ENCODE results near the gene ZNF324B.
A peak's percentile ranks its signal among the peaks of the same experiment; 100 is the strongest.
"Not testable (repeated sequence)": the region's sequence is repeated elsewhere in the genome, so short reads cannot be mapped to it uniquely, and the experiment has no call there.

Gene ZNF324B

DNA sequence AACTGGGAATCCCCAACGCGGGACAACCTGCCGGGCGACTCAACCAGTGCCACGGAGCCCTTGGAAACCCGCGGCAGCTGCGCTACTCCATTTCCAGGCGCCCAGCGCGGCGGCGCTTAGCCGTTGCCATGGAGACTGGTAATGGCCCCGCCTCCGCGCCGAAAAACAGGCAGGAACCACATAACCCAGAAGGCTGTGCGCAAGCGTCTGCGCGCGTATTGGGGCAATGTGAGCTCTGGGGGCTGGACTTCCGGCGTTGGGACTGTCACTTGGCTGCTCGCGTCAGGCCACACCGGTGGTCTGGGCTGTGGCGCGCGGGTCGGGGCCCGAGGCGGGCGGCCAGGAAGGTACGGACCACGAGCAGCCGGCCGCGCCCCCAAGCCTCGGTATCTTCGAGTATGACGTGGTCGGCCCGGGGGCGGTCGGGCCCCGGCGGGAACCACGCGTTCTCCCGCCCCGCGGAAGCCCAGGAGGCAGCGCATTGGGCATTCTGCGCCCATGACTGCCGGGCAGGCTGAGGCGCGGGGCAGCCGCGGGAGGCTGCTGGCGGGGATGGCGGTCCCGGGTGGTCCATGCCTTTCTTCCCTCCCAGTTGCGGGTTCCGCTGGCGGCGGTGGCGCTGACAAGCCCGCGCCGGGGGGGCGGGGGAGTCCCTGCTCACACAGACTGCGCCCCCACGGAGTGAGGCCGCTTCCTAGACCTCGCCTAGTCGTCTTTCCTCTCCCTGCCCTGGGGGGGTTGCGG lies at the start of gene ZNF324B:
ZNF324B (plus strand) TSS at position 265 of the 744 bp plus-strand sequence. CDS start 2,080 bp downstream, outside the sequence.
- DNase-seq (ENCODE audit: low spot score) = peak; percentile 98
- in situ Hi-C loops (cut with MboI; ENCODE audit: low sequenced_read_pairs, unreplicated experiment) = no loop called here
- no peak for TF ChIP-seq CTCF (IDR thresholded peaks at IDR 0.05; ENCODE audit: borderline replicate concordance, control extremely low read depth, extremely low read depth, insufficient read depth, missing control alignments)

DNA sequence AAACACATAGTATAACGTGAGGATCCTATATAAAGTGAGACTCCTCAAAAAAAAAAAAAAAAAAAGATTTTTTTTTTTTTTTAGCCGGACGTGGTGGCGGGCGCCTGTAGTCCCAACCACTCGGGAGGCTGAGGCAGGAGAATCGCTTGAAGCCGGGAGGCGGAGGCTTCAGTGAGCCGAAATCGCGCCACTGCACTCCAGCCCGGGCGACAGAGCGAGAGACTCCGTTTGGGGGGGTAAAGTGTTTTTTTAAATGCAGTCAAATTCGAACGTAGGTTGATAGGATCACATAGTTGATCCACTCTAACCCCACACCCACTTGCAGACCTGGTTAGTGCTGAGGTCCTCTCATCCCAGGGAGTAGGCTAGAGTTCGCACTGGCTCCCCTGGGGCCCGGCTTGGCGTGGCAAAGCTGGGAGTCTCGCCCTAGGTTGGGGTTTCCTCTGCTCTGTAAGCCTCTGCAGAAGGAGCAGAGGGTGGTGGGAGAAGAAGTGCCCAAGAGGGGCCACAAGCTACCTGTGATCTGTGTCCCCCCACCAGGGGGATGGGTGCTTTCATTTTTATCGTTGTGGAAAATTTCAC lies 49.5 kb upstream of the ZNF324B start:
- no peak for DNase-seq (ENCODE audit: low spot score)
- TF ChIP-seq CTCF (IDR thresholded peaks at IDR 0.05; ENCODE audit: borderline replicate concordance, control extremely low read depth, extremely low read depth, insufficient read depth, missing control alignments) = no peak
- in situ Hi-C loops (cut with MboI; ENCODE audit: low sequenced_read_pairs, unreplicated experiment) = no loop called here

- in situ Hi-C loops (cut with MboI; ENCODE audit: low sequenced_read_pairs, unreplicated experiment); DNase-seq (ENCODE audit: low spot score): not testable (repeated sequence)
These were observed 47.4 kb upstream of the ZNF324B start for GRCh38 chr19:58403920-58404478.

- TF ChIP-seq CTCF (IDR thresholded peaks at IDR 0.05; ENCODE audit: borderline replicate concordance, control extremely low read depth, extremely low read depth, insufficient read depth, missing control alignments) = peak; percentile 7
- no peak for DNase-seq (ENCODE audit: low spot score)
- in situ Hi-C loops (cut with MboI; ENCODE audit: low sequenced_read_pairs, unreplicated experiment) = no loop called here
These were observed 44.4 kb upstream of the ZNF324B start for GRCh38 chr19:58406818-58407657.

GRCh38 chr19:58407658-58408151 lies 43.7 kb upstream of the ZNF324B start:
- DNase-seq (ENCODE audit: low spot score) = no peak
- no peak for TF ChIP-seq CTCF (IDR thresholded peaks at IDR 0.05; ENCODE audit: borderline replicate concordance, control extremely low read depth, extremely low read depth, insufficient read depth, missing control alignments)
- in situ Hi-C loops (cut with MboI; ENCODE audit: low sequenced_read_pairs, unreplicated experiment) = no loop called here

- TF ChIP-seq CTCF (IDR thresholded peaks at IDR 0.05; ENCODE audit: borderline replicate concordance, control extremely low read depth, extremely low read depth, insufficient read depth, missing control alignments) = no peak
- in situ Hi-C loops (cut with MboI; ENCODE audit: low sequenced_read_pairs, unreplicated experiment) = no loop called here
- peak; percentile 97 for DNase-seq (ENCODE audit: low spot score)
These were observed 43.0 kb upstream of the ZNF324B start, which contains the start of gene ZNF584 for GRCh38 chr19:58408152-58409009. Gene ZNF584 (plus strand): TSS chr19:58408649. CDS start chr19:58409148, 499 bp downstream.
